HG02884 (cell line): ENCODE measurements around the gene TMEM80.

Experiments used
- ATAC-seq: cut with Tn5 transposase; IDR thresholded peaks from one replicate; pipeline ENCODE4 v1.9.1; 2021; ENCODE audit warnings: mild to moderate bottlenecking, moderate library complexity; ENCODE audit not compliant: unreplicated experiment

TMEM80 gene

DNA sequence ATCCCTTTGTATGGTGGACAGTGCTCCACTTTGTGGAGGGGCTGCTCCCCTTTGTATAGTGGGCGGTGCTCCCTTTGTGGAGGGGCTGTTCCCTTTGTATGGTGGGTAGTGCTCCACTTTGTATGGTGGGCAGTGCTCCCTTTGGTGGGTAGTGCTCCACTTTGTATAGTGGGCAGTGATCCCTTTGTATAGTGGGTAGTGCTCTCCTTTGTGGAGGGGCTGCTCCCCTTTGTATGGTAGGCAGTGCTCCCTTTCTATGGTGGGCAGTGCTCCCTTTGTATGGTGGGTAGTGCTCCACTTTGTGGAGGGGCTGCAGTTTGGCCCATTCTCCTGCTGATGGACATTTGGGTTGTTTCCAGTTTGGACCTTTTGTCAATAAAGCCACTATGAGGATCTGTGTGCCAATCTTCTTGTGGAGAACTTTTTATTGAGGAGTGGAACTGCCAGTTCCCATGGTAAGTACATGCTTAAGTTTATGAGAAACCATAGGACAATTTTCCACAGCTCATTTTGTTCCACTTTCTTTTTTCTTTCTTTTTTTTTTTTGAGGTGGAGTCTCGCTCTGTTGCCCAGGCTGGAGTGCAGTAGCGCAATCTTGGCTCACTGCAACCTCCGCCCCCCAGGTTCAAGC lies 47.1 kb downstream of the TMEM80 start:
- no peak for ATAC-seq

- ATAC-seq, result no peak
These were observed 49.8 kb downstream of the TMEM80 start for GRCh38 chr11:745428-745827.

DNA sequence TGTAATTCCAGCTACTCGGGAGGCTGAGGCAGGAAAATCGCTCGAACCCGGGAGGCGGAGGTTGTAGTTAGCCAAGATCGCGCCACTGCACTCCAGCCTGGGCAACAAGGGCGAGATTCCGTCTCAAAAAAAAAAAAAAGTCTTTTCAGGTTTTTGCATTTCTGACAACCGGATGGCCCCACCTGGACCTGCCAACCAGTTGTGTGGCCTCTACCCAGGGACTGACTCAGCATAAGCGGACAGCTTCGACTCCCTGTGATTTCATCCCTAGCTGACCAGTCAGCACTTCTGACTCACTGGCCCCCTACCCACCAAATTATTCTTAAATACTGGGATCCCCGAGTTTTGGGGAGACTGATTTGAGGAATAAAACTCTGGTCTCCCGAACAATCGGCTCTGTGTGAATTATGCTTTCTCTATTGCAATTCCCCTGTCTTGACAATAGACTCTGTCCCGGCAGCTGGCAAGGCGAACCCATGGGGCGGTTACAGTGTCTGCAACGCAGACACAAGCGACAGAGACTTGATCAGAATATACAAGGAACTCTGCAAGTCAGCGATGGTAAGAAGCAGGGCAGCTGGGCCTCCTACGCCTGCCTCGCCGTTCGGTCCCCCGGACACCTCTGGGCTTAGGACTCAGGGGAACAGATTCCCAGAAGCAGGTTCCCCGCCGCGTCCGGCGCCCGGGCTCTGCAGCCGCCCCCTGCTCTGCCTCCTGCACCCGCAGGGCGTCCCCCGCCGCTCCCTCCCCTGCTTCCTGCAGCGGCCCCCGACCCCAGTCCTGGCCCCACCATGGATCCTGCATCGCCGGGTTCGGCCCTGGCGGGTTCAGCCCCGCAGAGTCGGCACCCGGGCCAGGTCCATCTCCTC lies 50.9 kb downstream of the TMEM80 start:
- peak; percentile 31 for ATAC-seq

GRCh38 chr11:747158-748006 lies 51.8 kb downstream of the TMEM80 start, which contains the start of gene TALDO1:
Gene TALDO1, plus strand, starts transcription at chr11:747464. Its CDS starts 18 bp downstream, at chr11:747482.
- peak; percentile 78 for ATAC-seq

DNA sequence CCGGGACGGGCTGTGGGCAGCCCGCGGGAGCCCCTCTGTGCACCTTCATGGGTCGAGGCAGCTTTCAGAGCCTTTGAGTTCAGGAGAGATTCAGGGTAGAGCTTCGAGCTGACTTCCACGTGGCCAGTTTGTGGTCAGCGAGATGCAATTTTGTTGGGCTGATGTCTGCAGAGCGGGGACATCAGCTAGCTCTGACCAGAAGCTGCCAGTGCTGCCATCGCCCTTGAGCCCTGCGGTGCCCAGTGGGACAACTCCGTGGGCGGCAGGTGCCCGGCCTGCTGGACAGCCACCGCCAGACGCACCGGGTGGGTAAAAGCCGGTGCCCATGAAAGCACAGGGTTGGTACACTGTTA lies 52.4 kb downstream of the TMEM80 start:
- no peak for ATAC-seq

- no peak for ATAC-seq
These were observed 54.1 kb downstream of the TMEM80 start for GRCh38 chr11:749731-750130.
